COLO829 (cell line): Measurements from ENCODE around the gene SLC24A4.
A peak's percentile ranks its signal among the peaks of the same experiment; 100 is the strongest.

Experiments
- DNase-seq: peaks from one replicate; pipeline ENCODE4 v3.0.0; 2012; ENCODE audit warnings: low spot score

SLC24A4 gene

DNA sequence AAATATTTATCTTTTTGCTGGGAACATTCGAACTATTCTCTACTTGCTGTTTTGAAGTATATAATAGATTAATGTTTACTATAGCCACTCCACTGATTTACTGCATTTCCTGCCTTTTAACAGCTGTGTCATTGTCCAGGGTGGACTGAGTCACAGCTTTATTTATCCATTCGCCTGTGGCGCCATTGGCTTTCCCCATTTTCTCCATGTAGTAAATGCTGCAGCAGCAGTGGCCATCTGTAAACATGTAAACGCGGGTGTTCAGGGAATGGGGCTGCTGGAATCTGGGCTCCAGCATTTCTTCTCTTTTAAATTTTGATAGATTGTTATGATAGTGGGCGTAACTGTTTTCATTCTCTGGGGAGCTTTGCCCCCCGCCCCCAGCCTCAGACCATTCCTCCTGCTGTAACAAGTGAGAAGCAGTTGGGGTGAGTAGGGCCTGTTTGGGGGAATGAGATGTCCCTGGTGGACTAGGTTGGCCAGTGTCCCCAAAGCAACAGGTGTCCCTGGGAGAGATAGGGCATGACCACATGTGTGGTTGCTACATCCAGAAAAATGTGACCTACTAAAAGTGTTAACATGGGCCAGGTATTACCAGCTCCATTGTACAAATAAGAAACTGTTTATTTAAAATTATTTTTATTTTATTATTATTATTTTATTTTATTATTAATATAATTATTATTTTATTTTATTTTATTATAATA lies 223.5 kb downstream of the SLC24A4 start:
- DNase-seq, result peak; percentile 57

DNA sequence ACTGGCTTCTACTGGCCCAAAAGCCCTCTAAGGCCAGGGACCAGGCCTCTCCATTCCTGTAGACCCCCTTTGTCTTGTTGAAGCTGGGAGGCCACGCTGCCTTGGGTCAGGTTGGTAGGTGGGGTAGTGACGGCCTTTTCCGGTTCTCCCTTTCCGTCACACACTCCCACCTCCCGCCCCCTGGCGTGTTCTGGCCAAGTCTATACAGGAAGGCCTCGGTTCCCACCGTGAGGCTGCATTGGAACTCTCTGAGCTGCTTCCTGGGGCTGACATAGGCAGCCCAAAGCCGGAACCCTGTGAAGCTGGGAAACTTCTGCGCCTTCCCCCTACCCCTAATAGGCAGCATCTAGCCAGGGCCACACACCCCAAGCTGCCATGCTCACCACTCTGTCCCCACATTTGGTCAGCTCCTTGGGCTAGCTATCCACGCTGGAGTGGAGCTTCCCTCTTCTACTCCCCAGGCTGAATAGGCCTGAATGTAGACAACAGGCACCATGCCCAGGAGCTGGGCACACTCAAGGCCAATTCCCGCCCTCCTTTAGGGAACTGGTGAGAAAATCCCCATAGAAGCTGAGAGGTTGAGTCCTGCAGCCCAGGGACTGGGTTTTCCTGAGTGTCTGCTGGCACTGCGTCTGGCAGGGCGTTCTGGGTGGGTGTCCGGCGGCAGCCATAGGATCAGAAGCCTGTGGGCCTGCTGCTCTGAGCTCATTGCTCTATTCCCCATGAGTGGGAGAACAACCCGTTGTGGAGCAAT lies 226.3 kb downstream of the SLC24A4 start:
- no peak for DNase-seq

DNA sequence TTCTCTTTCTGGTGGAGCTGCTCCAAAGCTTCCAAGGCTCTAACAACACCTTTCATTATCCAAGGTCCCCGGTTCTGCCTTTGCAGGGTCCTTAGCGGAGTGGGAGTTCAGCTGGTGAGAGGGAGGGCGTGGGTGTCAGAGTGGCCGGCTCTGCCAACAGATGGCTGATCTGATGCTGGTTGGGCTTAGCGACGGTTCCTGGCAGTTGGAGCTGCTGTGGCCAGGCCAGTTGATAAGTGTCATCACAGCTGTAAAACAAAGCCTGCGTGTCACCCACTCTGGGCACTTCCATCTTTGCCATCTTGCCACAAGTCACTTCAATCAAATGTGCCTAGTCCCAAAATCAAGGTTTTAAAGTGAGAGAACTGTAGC lies 226.9 kb downstream of the SLC24A4 start:
- no peak for DNase-seq
